ENCODE measurements around the gene CAMKV.
"Not testable (repeated sequence)": the region's sequence is repeated elsewhere in the genome, so short reads cannot be mapped to it uniquely, and the experiment has no call there.

Gene CAMKV

DNA sequence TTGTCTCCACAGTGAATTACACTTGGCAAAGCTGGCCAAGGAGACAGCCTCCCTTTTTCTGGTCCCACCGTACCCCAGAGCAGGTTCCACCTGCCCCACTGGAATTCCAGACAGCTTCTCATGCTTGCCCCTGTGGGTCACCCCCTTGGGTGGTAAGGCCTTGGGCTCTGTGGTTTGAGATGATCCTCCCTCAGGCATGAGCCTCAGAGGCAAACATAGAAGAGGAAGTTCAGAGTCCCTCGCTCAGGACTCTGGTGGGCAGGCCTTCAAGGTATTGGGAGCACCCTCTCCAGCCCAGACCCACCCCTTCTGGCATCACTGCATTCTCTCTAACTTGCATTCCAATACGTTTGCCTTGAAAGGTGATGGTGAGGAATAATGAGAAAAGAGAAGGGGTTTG lies 38.4 kb downstream of the CAMKV start:
- no peak overlapping the region for H3K4me3 ChIP-seq (replicated peaks; ENCODE audit: low read depth, low read length)
- H3K36me3 ChIP-seq (ENCODE audit: control insufficient read depth, insufficient read depth, low read length): peaks cover 21% of the 10 kb centered on the region
- TF ChIP-seq, protein P1, sequence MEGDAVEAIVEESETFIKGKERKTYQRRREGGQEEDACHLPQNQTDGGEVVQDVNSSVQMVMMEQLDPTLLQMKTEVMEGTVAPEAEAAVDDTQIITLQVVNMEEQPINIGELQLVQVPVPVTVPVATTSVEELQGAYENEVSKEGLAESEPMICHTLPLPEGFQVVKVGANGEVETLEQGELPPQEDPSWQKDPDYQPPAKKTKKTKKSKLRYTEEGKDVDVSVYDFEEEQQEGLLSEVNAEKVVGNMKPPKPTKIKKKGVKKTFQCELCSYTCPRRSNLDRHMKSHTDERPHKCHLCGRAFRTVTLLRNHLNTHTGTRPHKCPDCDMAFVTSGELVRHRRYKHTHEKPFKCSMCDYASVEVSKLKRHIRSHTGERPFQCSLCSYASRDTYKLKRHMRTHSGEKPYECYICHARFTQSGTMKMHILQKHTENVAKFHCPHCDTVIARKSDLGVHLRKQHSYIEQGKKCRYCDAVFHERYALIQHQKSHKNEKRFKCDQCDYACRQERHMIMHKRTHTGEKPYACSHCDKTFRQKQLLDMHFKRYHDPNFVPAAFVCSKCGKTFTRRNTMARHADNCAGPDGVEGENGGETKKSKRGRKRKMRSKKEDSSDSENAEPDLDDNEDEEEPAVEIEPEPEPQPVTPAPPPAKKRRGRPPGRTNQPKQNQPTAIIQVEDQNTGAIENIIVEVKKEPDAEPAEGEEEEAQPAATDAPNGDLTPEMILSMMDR (IDR thresholded peaks at IDR 0.05; ENCODE audit: insufficient read depth, low read length, poor library complexity, severe bottlenecking): no peak
- no peak for DNase-seq (ENCODE audit: extremely low read depth, insufficient read length)
- H3K27me3 ChIP-seq (replicated peaks; ENCODE audit: control insufficient read depth, insufficient read depth, low read length): no peaks in the 10 kb centered on the region

DNA sequence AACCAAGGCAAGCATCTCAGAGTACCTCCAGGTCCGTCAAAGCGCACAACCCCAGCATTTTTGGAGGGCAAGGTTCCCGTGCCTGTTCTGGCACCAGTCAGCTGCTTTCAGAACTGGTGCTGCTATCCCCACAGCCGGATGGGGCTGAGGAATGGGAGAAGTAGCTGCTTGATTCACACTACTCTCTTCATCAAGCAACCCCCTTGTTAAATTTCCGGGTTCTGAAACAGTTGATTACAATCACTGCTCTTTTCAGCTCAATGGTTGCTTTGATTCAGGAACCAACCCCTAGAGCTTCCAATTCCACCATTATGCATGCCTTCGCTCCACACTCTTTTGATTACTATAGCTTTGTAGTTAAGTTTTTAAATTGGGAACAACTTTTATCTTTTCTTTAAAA lies 43.7 kb downstream of the CAMKV start:
- no peaks in the 10 kb centered on the region for H3K27me3 ChIP-seq (replicated peaks; ENCODE audit: control insufficient read depth, insufficient read depth, low read length)
- TF ChIP-seq, protein P1 (IDR thresholded peaks at IDR 0.05; ENCODE audit: insufficient read depth, low read length, poor library complexity, severe bottlenecking): no peak
- H3K4me3 ChIP-seq (replicated peaks; ENCODE audit: low read depth, low read length): no peak overlapping the region
- peaks cover 14% of the 10 kb centered on the region for H3K36me3 ChIP-seq (ENCODE audit: control insufficient read depth, insufficient read depth, low read length)
- no peak for DNase-seq (ENCODE audit: extremely low read depth, insufficient read length)

DNA sequence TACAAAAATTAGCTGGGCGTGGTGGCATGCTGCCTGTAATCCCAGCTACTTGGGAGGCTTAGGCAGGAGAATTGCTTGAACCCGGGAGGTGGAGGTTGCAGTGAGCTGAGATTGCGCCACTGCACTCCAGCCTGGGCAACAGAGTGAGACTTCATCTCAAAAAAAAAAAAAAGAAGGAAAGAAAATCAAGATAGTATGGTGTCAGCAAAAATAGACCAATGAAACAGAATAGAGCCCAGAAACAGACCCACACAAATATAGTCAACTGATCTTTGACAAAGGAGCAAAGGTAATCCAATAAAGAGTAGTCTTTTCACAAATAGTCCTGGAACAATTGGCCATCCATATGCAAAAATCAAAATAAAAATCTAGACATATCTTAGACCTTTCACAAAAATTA lies 46.6 kb downstream of the CAMKV start:
- H3K27me3 ChIP-seq (replicated peaks; ENCODE audit: control insufficient read depth, insufficient read depth, low read length); H3K4me3 ChIP-seq (replicated peaks; ENCODE audit: low read depth, low read length); DNase-seq (ENCODE audit: extremely low read depth, insufficient read length); H3K36me3 ChIP-seq (ENCODE audit: control insufficient read depth, insufficient read depth, low read length): not testable (repeated sequence)

DNA sequence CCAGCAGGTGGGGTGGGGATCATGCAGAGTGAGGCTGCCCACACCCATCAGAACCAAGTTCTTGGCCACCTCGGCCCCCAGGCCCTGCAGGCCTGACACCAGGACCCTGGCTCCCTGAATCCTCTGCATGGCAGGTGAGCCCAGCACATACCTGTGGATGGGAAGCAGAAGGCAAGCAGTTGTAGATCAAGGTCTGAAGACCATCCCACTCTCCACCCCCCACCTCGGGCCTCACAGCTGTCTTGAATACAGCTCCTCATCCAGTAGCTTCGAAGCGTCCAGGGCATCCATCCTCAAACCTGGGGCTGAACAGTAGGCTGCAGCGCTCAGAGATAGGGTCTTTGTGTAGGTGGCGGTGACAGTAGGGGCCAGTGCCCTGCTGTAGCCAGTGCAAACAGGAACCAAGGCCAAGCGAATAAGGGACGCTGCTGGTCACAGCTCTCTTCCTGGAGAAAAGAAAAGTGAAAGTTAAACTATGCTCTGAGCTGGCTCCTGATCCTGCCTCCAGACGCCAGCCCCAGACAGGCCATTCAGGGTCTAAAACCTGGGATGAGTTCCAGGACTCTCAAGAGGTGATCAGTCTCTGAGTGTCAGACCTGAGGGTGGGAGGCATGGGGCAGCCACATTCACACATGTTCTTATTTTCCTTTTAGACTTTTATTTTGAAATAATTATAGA lies 56.1 kb downstream of the CAMKV start, which contains the start of gene UBA7:
Gene UBA7, minus strand, starts transcription at position 457 of the 678 bp plus-strand sequence. Its CDS starts 166 bp downstream, at position 291.
- peaks cover 15% of the 10 kb centered on the region for H3K36me3 ChIP-seq (ENCODE audit: control insufficient read depth, insufficient read depth, low read length)
- TF ChIP-seq, protein P1 (IDR thresholded peaks at IDR 0.05; ENCODE audit: insufficient read depth, low read length, poor library complexity, severe bottlenecking): no peak
- DNase-seq (ENCODE audit: extremely low read depth, insufficient read length): peak; percentile 57
- no peaks in the 10 kb centered on the region for H3K27me3 ChIP-seq (replicated peaks; ENCODE audit: control insufficient read depth, insufficient read depth, low read length)
- peak within 1 kb of the TSS; percentile 62 for H3K4me3 ChIP-seq (replicated peaks; ENCODE audit: low read depth, low read length)

DNA sequence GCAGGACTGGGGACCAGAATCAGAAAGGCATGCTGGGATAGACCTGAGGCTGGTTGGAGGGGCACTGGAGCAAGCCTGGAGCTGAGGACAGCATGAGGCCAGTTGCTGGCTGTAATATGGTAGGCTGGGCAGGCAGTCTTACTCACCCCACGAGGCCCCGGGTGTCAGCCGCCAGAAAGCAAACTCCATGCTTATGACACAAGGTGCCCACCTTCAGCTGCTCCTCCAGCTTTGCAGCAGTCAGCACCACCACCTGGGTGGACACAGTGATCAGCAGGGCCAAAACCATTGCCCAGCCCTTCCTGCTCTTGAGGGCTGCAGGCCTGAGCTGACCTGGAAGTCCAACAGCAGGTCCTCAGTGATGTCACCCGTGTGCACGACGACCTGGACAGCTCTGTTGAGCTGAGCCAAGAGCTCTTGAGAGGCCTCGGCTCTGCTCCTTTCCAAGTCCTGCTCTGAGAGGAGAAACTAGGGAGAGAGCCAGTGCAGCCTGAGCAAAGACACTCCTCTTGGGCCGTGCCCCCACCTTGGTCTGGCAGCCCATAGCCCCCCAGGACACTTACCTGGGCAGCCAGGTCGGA lies 56.7 kb downstream of the CAMKV start:
- Histone ChIP-seq H3K27me3 (replicated peaks; ENCODE audit: control insufficient read depth, insufficient read depth, low read length) (no peaks in the 10 kb centered on the region), H3K36me3 (ENCODE audit: control insufficient read depth, insufficient read depth, low read length) (peaks cover 15% of the 10 kb centered on the region), H3K4me3 (replicated peaks; ENCODE audit: low read depth, low read length) (peak overlapping the region; percentile 62)
- TF ChIP-seq, protein P1 (IDR thresholded peaks at IDR 0.05; ENCODE audit: insufficient read depth, low read length, poor library complexity, severe bottlenecking): no peak
- no peak for DNase-seq (ENCODE audit: extremely low read depth, insufficient read length)

Measured in GM06990 (cell line).